ENCODE measurements around the gene RAB11FIP2.

- TF ChIP-seq CTCF (IDR thresholded peaks at IDR 0.05) (no peak), REST (IDR thresholded peaks at IDR 0.05) (no peak), JUN (IDR thresholded peaks at IDR 0.05) (no peak), BHLHE40 (IDR thresholded peaks at IDR 0.05; ENCODE audit: low read depth, low read length) (no peak), USF2 (IDR thresholded peaks at IDR 0.05) (no peak), PHF8 (IDR thresholded peaks at IDR 0.05; ENCODE audit: borderline replicate concordance, low read depth) (no peak), CHD4 (IDR thresholded peaks at IDR 0.05; ENCODE audit: borderline replicate concordance) (no peak), POLR2A (IDR thresholded peaks at IDR 0.05; ENCODE audit: low read length) (no peak), GATA3 (IDR thresholded peaks at IDR 0.05; ENCODE audit: borderline replicate concordance) (no peak), RARB (CRISPR knock-in tag; IDR thresholded peaks at IDR 0.05) (no peak), CEBPB (IDR thresholded peaks at IDR 0.05) (no peak), KDM1A (IDR thresholded peaks at IDR 0.05; ENCODE audit: low read depth) (no peak), FOSB (CRISPR knock-in tag; IDR thresholded peaks at IDR 0.05) (no peak), NFE2L2 (conservative IDR thresholded peaks at IDR 0.05; ENCODE audit: low read length) (no peak)
Observed at GRCh38 chr10:117987244-117987909, 59.4 kb downstream of the RAB11FIP2 start.

Measured in A549 (cell line).